C1 segment of cervical spinal cord (tissue), 14 donors: ENCODE measurements around the gene GAS2L1.
A peak's percentile ranks its signal among the peaks of the same experiment; 100 is the strongest.

Experiments used
- DNase-seq, 14 donors: peaks; one replicate each; lab custom pipeline; 2025; lab: John Stamatoyannopoulos, UW

Gene GAS2L1

GRCh38 chr22:29309332-29310064 is 3.0 kb downstream of the GAS2L1 start:
- no peak for DNase-seq

- peak in 1 of 14 donors; percentile 71 for DNase-seq
Measured at GRCh38 chr22:29310065-29310862, 3.8 kb downstream of the GAS2L1 start.

DNA sequence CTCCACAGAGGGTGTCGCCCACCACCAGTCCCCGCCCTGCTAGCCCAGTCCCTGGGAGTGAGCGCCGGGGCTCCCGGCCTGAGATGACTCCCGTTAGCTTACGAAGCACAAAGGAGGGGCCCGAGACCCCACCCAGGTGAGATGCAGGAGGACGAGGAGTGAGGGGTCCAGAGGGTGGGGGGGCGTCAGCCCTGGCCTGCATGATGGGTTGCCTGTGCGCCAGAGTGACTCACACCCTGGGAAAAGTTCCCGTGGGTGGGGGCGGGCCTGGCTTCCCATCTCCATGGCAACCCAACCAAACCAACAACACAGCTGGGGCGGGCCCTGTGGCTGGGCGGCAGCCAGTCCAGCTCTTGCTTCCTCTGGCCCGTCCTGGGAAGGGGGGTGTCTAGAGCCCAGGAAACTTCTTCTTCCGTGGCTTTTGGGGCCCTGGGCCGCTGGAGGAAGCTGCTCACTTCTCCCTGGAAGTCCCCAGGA is 4.5 kb downstream of the GAS2L1 start:
- DNase-seq, result peak in 13 of 14 donors; percentile 46 to 96 (median 84)

DNA sequence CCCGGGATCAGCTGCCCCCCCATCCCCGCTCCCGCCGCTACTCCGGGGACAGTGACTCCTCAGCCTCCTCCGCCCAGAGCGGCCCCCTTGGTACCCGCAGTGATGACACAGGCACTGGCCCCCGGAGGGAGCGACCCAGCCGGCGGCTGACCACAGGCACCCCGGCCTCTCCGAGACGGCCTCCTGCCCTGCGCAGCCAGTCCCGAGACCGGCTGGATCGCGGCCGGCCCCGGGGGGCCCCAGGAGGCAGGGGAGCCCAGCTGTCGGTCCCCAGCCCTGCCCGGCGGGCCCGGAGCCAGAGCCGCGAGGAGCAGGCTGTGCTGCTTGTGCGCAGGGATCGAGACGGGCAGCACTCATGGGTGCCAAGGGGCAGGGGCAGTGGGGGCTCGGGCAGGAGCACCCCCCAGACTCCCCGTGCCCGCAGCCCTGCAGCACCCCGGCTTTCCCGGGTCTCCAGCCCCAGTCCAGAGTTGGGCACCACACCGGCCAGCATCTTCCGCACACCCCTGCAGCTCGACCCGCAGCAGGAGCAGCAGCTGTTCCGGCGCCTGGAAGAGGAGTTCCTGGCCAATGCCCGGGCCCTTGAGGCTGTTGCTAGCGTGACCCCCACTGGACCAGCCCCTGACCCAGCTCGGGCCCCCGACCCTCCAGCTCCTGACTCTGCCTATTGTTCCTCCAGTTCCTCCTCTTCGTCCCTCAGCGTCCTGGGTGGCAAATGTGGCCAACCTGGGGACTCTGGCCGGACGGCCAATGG is 5.2 kb downstream of the GAS2L1 start:
- DNase-seq, result peak in 3 of 14 donors; percentile 29 to 63 (median 62)

DNA sequence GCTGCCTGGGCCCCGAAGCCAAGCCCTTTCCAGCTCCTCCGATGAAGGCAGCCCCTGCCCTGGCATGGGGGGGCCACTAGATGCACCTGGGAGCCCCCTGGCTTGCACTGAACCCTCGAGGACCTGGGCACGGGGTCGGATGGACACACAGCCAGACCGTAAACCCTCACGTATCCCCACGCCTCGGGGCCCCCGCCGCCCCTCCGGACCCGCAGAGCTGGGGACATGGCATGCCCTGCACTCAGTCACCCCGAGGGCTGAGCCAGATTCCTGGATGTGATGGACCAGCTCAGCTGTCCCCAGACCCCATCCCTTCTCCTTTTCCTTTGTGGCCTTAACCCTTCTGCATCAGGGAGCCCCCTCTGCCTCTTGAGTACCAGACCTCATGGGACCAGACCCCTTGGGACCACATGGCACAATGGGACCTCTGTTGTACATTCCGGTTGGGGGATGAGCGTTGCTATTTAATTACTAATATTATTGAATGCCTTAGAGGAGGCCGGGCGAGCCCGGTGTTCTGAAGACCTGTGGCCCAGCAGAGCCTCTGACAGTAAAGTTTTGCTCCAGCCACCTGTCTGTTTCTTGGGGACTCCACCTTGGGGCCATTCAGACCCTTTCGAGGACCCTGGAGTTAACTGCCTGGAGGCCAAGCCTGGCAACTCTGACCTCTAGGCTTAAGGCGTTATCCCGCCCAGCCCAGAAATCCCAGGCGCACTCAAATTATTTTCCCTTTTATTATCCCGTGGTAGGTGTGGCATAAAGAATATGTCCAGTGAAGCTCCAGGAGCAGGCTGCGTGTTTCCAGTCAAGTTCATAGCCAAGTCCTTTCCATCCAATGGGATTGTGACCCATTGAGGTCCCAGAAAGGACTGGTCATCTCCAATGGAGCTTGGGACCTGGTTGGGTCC is 6.0 kb downstream of the GAS2L1 start:
- DNase-seq, result no peak

- peak in 2 of 14 donors; percentile 25 to 58 for DNase-seq
Measured at GRCh38 chr22:29313126-29313575, 6.7 kb downstream of the GAS2L1 start.

DNA sequence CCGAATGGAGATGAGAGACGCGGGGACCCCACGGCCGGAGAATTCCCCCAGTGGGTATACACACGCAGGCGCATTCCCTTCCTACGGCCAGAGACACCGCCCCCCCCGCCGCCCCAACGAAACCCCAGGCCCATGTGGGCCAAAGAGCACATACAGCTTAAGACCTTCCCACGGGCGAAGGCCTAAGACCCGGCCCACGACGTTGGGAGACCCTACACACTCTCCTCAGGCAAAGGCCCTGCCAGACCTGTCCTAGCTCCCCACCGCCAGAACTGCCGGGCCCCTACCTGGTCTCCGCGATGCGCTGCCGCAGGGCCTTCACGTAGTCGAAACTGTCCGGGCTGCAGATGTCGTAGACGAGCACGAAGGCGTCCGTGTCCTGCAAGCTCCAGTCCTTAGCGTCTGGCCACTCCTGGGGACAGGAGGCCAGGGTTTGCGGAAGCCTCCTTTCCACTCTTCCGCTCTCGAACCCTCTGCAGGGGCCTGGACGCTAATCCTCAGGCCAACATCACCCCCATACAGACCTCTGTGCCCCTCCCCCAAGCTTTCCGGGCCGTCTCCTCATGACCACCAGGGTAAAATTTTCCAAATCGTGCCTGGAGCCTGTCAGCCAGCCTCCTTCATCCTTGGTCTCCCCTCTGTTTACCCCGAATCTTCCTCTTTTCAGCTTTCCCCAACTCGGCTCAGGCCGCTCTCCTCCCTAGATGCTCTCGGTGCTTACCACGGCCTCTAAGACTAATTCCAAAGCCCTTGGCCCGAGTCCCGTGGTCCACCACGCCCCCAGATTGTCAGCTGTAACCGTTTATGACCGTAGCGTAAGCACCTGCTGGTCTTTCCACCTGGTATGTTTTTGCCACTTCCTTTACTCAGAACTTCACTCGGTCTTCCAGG is 7.4 kb downstream of the GAS2L1 start:
- DNase-seq, result no peak

GRCh38 chr22:29314537-29315285 is 8.3 kb downstream of the GAS2L1 start:
- no peak for DNase-seq

- DNase-seq, result peak in 1 of 14 donors; percentile 16
Measured at GRCh38 chr22:29315286-29316140, 9.1 kb downstream of the GAS2L1 start, which contains the start of gene RASL10A. TSS of gene RASL10A (minus strand) at chr22:29315697. CDS start at chr22:29315246, 451 bp downstream.

GRCh38 chr22:29316141-29316828 is 9.8 kb downstream of the GAS2L1 start:
- no peak for DNase-seq

GRCh38 chr22:29317827-29318454 is 11.5 kb downstream of the GAS2L1 start:
- no peak for DNase-seq

DNA sequence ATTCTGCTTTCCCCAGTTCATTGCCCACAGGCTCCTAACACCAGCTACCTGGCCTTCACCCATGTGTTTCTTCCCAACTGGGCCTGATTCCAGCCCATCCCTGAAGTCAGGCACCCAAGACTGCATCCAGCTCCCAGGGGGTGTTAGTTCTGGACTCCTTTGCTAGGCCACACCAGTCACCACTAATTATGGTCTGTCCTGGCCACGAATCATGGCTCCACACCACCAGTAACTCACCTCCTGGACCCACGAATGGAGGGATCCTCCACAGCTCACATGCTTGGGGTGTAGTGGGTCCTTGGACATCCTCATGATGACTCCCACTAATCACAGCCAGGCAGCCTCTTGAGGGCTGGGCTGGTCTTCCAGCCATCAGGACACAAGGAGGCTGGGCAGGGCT is 12.6 kb downstream of the GAS2L1 start:
- DNase-seq, result no peak

GRCh38 chr22:29320546-29320945 is 14.1 kb downstream of the GAS2L1 start:
- DNase-seq, result no peak

GRCh38 chr22:29323641-29324040 is 17.2 kb downstream of the GAS2L1 start:
- DNase-seq, result no peak

- DNase-seq, result no peak
Measured at GRCh38 chr22:29325356-29325755, 18.9 kb downstream of the GAS2L1 start.

DNA sequence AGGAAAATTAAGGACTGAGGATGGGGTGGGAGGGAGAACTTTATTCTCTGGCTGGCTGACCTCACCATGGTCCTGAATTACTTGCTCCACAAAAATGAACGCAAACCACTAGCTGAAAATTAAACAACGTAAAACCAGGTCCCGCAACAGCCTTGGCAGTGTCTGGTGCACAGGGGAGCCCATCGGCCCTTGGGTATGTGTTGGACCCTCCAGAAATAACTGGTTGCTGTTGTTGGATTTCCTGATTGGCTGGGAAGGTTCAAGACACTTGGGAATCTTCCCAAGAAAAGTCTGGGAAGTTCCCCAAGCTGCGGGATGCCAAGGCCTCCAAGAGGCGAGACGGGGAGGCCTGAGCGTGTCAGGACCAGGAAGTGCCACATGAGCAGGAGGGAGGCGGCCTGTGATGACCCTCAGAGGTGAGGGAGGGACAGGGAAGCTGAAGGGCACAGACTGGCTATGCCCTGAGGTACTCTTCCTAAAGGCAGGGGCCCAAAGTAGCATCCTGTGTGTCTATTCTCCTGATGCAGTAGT is 19.4 kb downstream of the GAS2L1 start:
- DNase-seq, result peak in 1 of 14 donors; percentile 32

- no peak for DNase-seq
Measured at GRCh38 chr22:29326481-29326880, 20.0 kb downstream of the GAS2L1 start.
